Measurements from ENCODE around the gene TUFT1. TPM values are rescaled to one million over a fixed set of nuclear protein-coding genes. Genes with fewer than 3 reads are reported as not detected.
A peak's percentile ranks its signal among the peaks of the same experiment; 100 is the strongest.

TUFT1 gene
- total and polyA plus RNA-seq, 5 donors, result 3.5 to 5.4 (median 4.1) TPM

- no peak for ATAC-seq
Measured at GRCh38 chr1:151556052-151556451, 15.9 kb downstream of the TUFT1 start.

GRCh38 chr1:151562661-151563060, 22.6 kb downstream of the TUFT1 start:
- ATAC-seq (no peak), DNase-seq (no peak)
- H3K4me3 ChIP-seq (ENCODE audit: low read length), result no peak overlapping the region
- no peaks in the 10 kb centered on the region for H3K27me3 ChIP-seq (ENCODE audit: control insufficient read depth, insufficient read depth)
- H3K27ac ChIP-seq (ENCODE audit: low read length), result no peak overlapping the region
- no peaks in the 10 kb centered on the region for H3K9me3 ChIP-seq (ENCODE audit: control insufficient read depth, low read length)
- no peaks in the 10 kb centered on the region for H3K4me1 ChIP-seq (ENCODE audit: control insufficient read depth, insufficient read depth, low read length)
- intact Hi-C loops (cut with DNase I), result no loop called here
- 89% methylated on average over 1 of the region's 1 CpG for WGBS

More at GRCh38 chr1:151556052-151556451, 15.9 kb downstream of the TUFT1 start:
- Histone ChIP-seq H3K27me3 (ENCODE audit: control insufficient read depth, insufficient read depth) (no peaks in the 10 kb centered on the region), H3K4me1 (ENCODE audit: control insufficient read depth, insufficient read depth, low read length) (no peaks in the 10 kb centered on the region), H3K4me3 (ENCODE audit: low read length) (no peak overlapping the region), H3K9me3 (ENCODE audit: control insufficient read depth, low read length) (no peaks in the 10 kb centered on the region), H3K27ac (ENCODE audit: low read length) (no peak overlapping the region)
- intact Hi-C loops (cut with DNase I), result no loop called here
- no peak for DNase-seq
- WGBS, result 90% methylated on average over 2 of the region's 2 CpGs

GRCh38 chr1:151563376-151563775, 23.3 kb downstream of the TUFT1 start:
- Histone ChIP-seq H3K27me3 (ENCODE audit: control insufficient read depth, insufficient read depth) (no peaks in the 10 kb centered on the region), H3K4me3 (ENCODE audit: low read length) (no peak overlapping the region), H3K9me3 (ENCODE audit: control insufficient read depth, low read length) (no peaks in the 10 kb centered on the region), H3K4me1 (ENCODE audit: control insufficient read depth, insufficient read depth, low read length) (no peaks in the 10 kb centered on the region), H3K27ac (ENCODE audit: low read length) (no peak overlapping the region)
- WGBS, result 46% methylated on average over 2 of the region's 2 CpGs
- intact Hi-C loops (cut with DNase I), result no loop called here
- no peak for ATAC-seq
- DNase-seq, result no peak

DNA sequence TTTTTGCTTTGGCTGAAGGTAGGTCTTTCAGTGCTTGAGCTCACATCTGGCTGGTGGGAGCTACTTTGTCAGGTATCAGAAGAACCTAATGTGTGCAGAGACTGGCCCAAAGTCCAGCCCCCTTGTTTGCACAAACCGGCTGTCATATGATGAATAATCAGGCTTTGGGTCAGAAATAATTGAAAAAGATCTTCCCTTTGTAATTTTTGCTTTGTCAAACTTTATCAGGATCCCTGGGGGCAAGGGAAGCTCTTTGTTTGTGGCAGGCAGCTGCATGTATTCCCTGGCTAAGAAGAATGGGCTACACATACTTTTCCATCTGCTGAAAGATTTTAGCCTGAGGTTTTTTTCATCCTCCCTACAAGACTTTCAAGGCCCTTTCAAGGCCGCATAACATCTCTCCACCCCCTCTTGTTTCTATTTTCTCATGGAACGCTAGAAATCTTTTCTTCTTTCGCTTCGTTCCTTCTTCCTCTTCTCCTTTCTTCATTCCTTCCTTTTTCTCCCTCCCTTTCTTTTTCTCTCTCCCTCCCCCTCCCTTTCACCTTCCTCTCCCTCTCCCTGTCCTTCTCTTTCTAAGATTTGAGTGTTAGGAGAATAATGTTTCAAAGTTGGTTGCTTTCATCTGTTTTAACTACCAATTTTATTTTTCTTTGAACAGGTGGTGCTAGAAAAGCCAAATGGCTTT, 25.5 kb downstream of the TUFT1 start:
- DNase-seq (no peak), ATAC-seq (no peak)
- intact Hi-C loops (cut with DNase I), result no loop called here
- Histone ChIP-seq H3K27me3 (ENCODE audit: control insufficient read depth, insufficient read depth) (no peaks in the 10 kb centered on the region), H3K4me3 (ENCODE audit: low read length) (no peak overlapping the region), H3K9me3 (ENCODE audit: control insufficient read depth, low read length) (no peaks in the 10 kb centered on the region), H3K27ac (ENCODE audit: low read length) (no peak overlapping the region), H3K4me1 (ENCODE audit: control insufficient read depth, insufficient read depth, low read length) (no peaks in the 10 kb centered on the region)
- WGBS, result 57% methylated on average over 5 of the region's 5 CpGs

DNA sequence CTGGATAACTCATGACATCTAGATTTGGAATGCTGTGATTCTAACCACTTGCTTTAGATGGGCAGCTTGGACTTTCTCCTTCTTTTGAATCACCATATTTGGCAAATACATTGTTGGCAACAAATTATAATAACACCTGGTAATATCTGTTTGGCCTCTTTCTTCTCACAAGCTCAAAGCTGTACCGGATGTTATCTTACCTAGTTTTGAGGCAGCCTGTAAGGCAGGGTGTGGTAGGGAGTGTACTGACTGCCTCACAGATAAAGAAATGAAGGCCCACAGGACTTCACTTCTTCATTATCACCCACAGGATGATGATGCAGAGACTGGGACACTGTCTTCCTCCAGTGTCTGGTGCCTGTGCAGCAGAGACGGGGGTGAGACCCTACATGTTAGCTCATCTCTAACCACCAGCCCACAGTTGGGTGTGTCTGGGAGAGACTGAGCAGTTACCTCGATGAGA, 28.5 kb downstream of the TUFT1 start:
- DNase-seq (no peak), ATAC-seq (no peak)
- Histone ChIP-seq H3K27ac (ENCODE audit: low read length) (no peak overlapping the region), H3K9me3 (ENCODE audit: control insufficient read depth, low read length) (no peaks in the 10 kb centered on the region), H3K4me1 (ENCODE audit: control insufficient read depth, insufficient read depth, low read length) (no peaks in the 10 kb centered on the region), H3K27me3 (ENCODE audit: control insufficient read depth, insufficient read depth) (no peaks in the 10 kb centered on the region), H3K4me3 (ENCODE audit: low read length) (no peak overlapping the region)
- WGBS, result 79% methylated on average over 3 of the region's 3 CpGs
- intact Hi-C loops (cut with DNase I), result no loop called here

DNA sequence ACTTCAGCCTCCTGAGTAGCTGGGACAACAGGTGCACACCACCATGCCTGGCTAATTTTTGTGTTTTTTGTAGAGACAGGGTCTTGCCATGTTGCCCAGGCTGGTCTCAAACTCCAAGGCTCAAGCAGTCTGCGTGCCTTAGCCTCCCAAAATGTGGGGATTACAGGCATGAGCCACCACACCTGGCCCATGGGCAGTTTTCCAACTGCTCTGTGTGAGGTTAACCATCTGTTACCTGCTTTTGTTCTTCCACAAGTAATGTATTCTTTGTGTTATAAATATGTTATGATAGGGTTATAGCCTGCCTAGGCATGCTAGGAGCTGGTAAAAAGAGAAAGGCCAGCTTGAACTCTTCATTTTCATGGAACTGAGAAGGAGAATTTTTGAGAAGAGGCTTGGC, 30.7 kb downstream of the TUFT1 start:
- WGBS, result 87% methylated on average over 1 of the region's 1 CpG

GRCh38 chr1:151574575-151575529, 34.7 kb downstream of the TUFT1 start:
- ATAC-seq, result peak; percentile 79 to 98
- 79% methylated on average over 12 of the region's 12 CpGs for WGBS
- no peak overlapping the region for H3K27ac ChIP-seq (ENCODE audit: low read length)
- peak in 2 of 3 donors; percentile 57 to 66 for DNase-seq
- no peak overlapping the region for H3K4me3 ChIP-seq (ENCODE audit: low read length)
- H3K4me1 ChIP-seq (ENCODE audit: control insufficient read depth, insufficient read depth, low read length), result no peaks in the 10 kb centered on the region
- no peaks in the 10 kb centered on the region for H3K9me3 ChIP-seq (ENCODE audit: control insufficient read depth, low read length)
- intact Hi-C loops (cut with DNase I), result no loop called here
- H3K27me3 ChIP-seq (ENCODE audit: control insufficient read depth, insufficient read depth), result no peaks in the 10 kb centered on the region

More for the DNA sequence above, 30.7 kb downstream of the TUFT1 start:
- H3K27me3 ChIP-seq (ENCODE audit: control insufficient read depth, insufficient read depth), result no peaks in the 10 kb centered on the region
- no peak for ATAC-seq
- H3K4me1 ChIP-seq (ENCODE audit: control insufficient read depth, insufficient read depth, low read length), result no peaks in the 10 kb centered on the region
- no peaks in the 10 kb centered on the region for H3K9me3 ChIP-seq (ENCODE audit: control insufficient read depth, low read length)
- intact Hi-C loops (cut with DNase I), result no loop called here
- no peak overlapping the region for H3K27ac ChIP-seq (ENCODE audit: low read length)
- no peak overlapping the region for H3K4me3 ChIP-seq (ENCODE audit: low read length)
- DNase-seq, result no peak

DNA sequence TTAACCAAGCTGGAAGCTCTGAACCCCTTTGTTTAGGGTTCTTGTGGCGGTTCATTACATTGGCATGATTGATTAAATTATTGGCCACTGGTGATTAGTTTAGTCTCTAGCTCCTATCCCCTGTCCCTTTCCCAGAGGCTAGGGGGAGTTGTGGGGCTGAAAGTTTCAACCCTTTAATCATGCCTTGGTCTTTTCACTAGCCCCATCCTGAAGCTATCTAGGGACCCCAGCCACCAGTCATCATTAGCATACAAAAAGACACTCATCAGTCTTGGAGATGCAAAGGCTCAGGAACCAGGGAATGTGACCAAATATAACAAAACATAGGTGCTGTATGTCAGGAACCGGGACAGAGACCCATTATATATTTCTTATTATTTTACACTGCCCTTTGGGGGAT, 37.1 kb downstream of the TUFT1 start:
- Histone ChIP-seq H3K27me3 (ENCODE audit: control insufficient read depth, insufficient read depth) (no peaks in the 10 kb centered on the region), H3K27ac (ENCODE audit: low read length) (no peak overlapping the region), H3K4me1 (ENCODE audit: control insufficient read depth, insufficient read depth, low read length) (no peaks in the 10 kb centered on the region), H3K4me3 (ENCODE audit: low read length) (no peak overlapping the region), H3K9me3 (ENCODE audit: control insufficient read depth, low read length) (no peaks in the 10 kb centered on the region)
- ATAC-seq, result no peak
- intact Hi-C loops (cut with DNase I), result no loop called here
- 98% methylated on average over 2 of the region's 2 CpGs for WGBS
- no peak for DNase-seq

GRCh38 chr1:151578941-151579340, 38.8 kb downstream of the TUFT1 start:
- no peak overlapping the region for H3K4me3 ChIP-seq (ENCODE audit: low read length)
- no peak overlapping the region for H3K27ac ChIP-seq (ENCODE audit: low read length)
- ATAC-seq, result no peak
- no peak for DNase-seq
- H3K27me3 ChIP-seq (ENCODE audit: control insufficient read depth, insufficient read depth), result no peaks in the 10 kb centered on the region
- H3K4me1 ChIP-seq (ENCODE audit: control insufficient read depth, insufficient read depth, low read length), result no peaks in the 10 kb centered on the region
- WGBS, result 97% methylated on average over 1 of the region's 1 CpG
- no peaks in the 10 kb centered on the region for H3K9me3 ChIP-seq (ENCODE audit: control insufficient read depth, low read length)
- intact Hi-C loops (cut with DNase I), result no loop called here

DNA sequence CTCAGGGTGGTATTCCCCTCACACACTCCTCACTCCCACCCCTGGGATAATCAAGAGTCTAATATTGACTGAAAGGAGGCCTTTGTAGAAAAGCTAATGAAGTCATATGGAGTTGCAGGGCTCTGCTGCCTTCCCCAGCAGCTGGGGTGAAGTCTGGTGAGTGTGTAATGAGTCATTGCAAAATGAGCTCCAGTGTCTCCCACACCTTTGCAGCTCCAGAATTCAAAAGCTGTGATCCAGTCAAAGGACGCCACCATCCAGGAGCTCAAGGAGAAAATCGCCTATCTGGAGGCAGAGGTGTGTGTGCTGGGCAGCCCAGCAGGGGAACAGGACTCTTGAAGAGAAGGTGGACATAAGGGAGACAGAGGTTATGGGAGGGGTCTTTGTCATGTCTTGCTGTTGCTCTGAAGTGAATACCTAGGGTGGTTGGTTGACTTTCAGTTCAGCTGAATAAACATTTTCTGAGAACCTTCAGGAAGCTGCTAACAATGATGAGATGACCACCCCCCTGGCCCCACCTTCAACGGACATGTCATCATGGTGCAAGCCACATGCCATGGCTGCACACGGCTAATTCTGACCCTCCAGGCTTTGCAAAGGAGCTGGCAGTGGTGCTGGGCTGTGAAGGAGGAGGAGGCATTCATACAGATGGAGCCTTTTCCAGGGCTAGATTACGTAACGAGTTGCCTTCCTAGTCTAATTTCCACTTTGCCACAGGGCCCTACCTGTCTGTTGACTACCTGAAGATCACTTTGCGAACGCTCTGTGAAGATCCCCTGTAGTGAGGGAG, 39.5 kb downstream of the TUFT1 start:
- Histone ChIP-seq H3K4me1 (ENCODE audit: control insufficient read depth, insufficient read depth, low read length) (no peaks in the 10 kb centered on the region), H3K27ac (ENCODE audit: low read length) (no peak overlapping the region), H3K27me3 (ENCODE audit: control insufficient read depth, insufficient read depth) (no peaks in the 10 kb centered on the region), H3K9me3 (ENCODE audit: control insufficient read depth, low read length) (no peaks in the 10 kb centered on the region), H3K4me3 (ENCODE audit: low read length) (no peak overlapping the region)
- DNase-seq (no peak), ATAC-seq (no peak)
- intact Hi-C loops (cut with DNase I), result no loop called here
- 79% methylated on average over 8 of the region's 8 CpGs for WGBS

Data from right cardiac atrium (tissue), 5 donors.